A204.1 (cell line): Measurements from ENCODE around the gene KRT39.
"Not testable (repeated sequence)": the region's sequence is repeated elsewhere in the genome, so short reads cannot be mapped to it uniquely, and the experiment has no call there.

Source experiments
- FAIRE-seq: peaks from 2 replicates; lab custom pipeline; 2012; peaks lifted over from hg19 to GRCh38; lab: Jason Lieb, UNC

Gene KRT39

GRCh38 chr17:40966848-40967247 is at the start of gene KRT39:
TSS of gene KRT39 (minus strand) at chr17:40966948. CDS start at chr17:40966856, 92 bp downstream.
- no peak for FAIRE-seq

GRCh38 chr17:41015454-41015853 is 48.7 kb upstream of the KRT39 start:
- FAIRE-seq = no peak

GRCh38 chr17:41013606-41014005 is 46.9 kb upstream of the KRT39 start:
- FAIRE-seq = no peak

- FAIRE-seq = no peak
Measured at GRCh38 chr17:41013181-41013580, 46.4 kb upstream of the KRT39 start.

GRCh38 chr17:41012326-41013120 is 45.8 kb upstream of the KRT39 start:
- FAIRE-seq = no peak

GRCh38 chr17:41010441-41010840 is 43.7 kb upstream of the KRT39 start:
- no peak for FAIRE-seq

GRCh38 chr17:41009936-41010335 is 43.2 kb upstream of the KRT39 start:
- FAIRE-seq = no peak

- no peak for FAIRE-seq
Measured at GRCh38 chr17:41009301-41009760, 42.6 kb upstream of the KRT39 start.

- no peak for FAIRE-seq
Measured at GRCh38 chr17:41008811-41009210, 42.1 kb upstream of the KRT39 start, which contains the start of gene KRTAP3-1. TSS of gene KRTAP3-1 (minus strand) at chr17:41009128. CDS start at chr17:41009074, 54 bp downstream.

- no peak for FAIRE-seq
Measured at GRCh38 chr17:41004397-41004796, 37.6 kb upstream of the KRT39 start.

GRCh38 chr17:41003926-41004325 is 37.2 kb upstream of the KRT39 start:
- no peak for FAIRE-seq

GRCh38 chr17:41002814-41003213 is 36.1 kb upstream of the KRT39 start:
- no peak for FAIRE-seq

- FAIRE-seq = no peak
Measured at GRCh38 chr17:41001795-41002194, 35.0 kb upstream of the KRT39 start.

- not testable (repeated sequence) for FAIRE-seq
Measured at GRCh38 chr17:40999563-40999962, 32.8 kb upstream of the KRT39 start, which contains the start of gene KRTAP3-2. TSS of gene KRTAP3-2 (minus strand) at chr17:40999906. CDS start at chr17:40999853, 53 bp downstream.

- no peak for FAIRE-seq
Measured at GRCh38 chr17:40997361-40997760, 30.6 kb upstream of the KRT39 start.

GRCh38 chr17:40996829-40997228 is 30.1 kb upstream of the KRT39 start:
- no peak for FAIRE-seq

- no peak for FAIRE-seq
Measured at GRCh38 chr17:40995116-40995515, 28.4 kb upstream of the KRT39 start.

GRCh38 chr17:40993839-40994238 is 27.1 kb upstream of the KRT39 start, which contains the start of gene KRTAP3-3:
TSS of gene KRTAP3-3 (minus strand) at chr17:40994164. CDS start at chr17:40994097, 67 bp downstream.
- no peak for FAIRE-seq

- no peak for FAIRE-seq
Measured at GRCh38 chr17:40993084-40993483, 26.3 kb upstream of the KRT39 start.

- no peak for FAIRE-seq
Measured at GRCh38 chr17:40992666-40993065, 25.9 kb upstream of the KRT39 start.

- FAIRE-seq = no peak
Measured at GRCh38 chr17:40986920-40987319, 20.2 kb upstream of the KRT39 start.

GRCh38 chr17:40984226-40984625 is 17.5 kb upstream of the KRT39 start, which contains the start of gene KRT40:
TSS of gene KRT40 (minus strand) at chr17:40984326. CDS start at chr17:40984273, 53 bp downstream.
- no peak for FAIRE-seq

GRCh38 chr17:40981115-40981514 is 14.4 kb upstream of the KRT39 start:
- FAIRE-seq = no peak

- no peak for FAIRE-seq
Measured at GRCh38 chr17:40980596-40980995, 13.8 kb upstream of the KRT39 start.
